HL-60 (cell line): ENCODE results near the gene CBLN3.

Experiments used
- CTCF ChIP-seq: IDR thresholded peaks from one replicate; pipeline ENCODE4 v1.5.1; 2011; ENCODE audit warnings: low read length, control low read depth, inconsistent platforms; ENCODE audit not compliant: insufficient read depth
- POLR2AphosphoS5 ChIP-seq: IDR thresholded peaks from 2 replicates; pipeline ENCODE4 v1.6.1; 2012; ENCODE audit warnings: low read depth

GRCh38 chr14:24463884-24464785, 34.7 kb upstream of the CBLN3 start:
- no peak for TF ChIP-seq CTCF
- no peak for TF ChIP-seq POLR2AphosphoS5
